MM.1S (cell line): ENCODE data around the gene IP6K1.

ENCODE experiments used
- DNase-seq: peaks from one replicate; pipeline ENCODE4 v3.0.0-alpha.2; 2015
- H2AFZ ChIP-seq: fragments of 300-600 bp; sonication (generic); 2 replicates; pipeline ENCODE4 v1.6.0; 2016; ENCODE audit warnings: antibody characterized with exemption, low read length
- H3F3A ChIP-seq: fragments of 300-600 bp; sonication (generic); 2 replicates; pipeline ENCODE4 v1.6.1; 2016; ENCODE audit warnings: mild to moderate bottlenecking, antibody characterized with exemption, low read length, moderate library complexity, mixed read lengths; ENCODE audit not compliant: insufficient read depth
- H3K27ac ChIP-seq: fragments of 300-600 bp; sonication (generic); 2 replicates; pipeline ENCODE4 v1.5.1; 2016; ENCODE audit warnings: mild to moderate bottlenecking, low read length
- H3K27me3 ChIP-seq: fragments of 300-600 bp; sonication (generic); replicated peaks from 2 replicates; pipeline ENCODE4 v1.6.0; 2016; ENCODE audit warnings: low read length; ENCODE audit not compliant: insufficient read depth
- H3K36me3 ChIP-seq: fragments of 300-600 bp; sonication (generic); replicated peaks from 2 replicates; pipeline ENCODE4 v1.6.1; 2016; ENCODE audit warnings: mild to moderate bottlenecking, low read length, mixed read lengths; ENCODE audit not compliant: insufficient read depth
- H3K4me1 ChIP-seq: fragments of 300-600 bp; sonication (generic); 2 replicates; pipeline ENCODE4 v1.6.1; 2016; ENCODE audit warnings: low read length, mixed read lengths
- H3K4me2 ChIP-seq: fragments of 300-600 bp; sonication (generic); 2 replicates; pipeline ENCODE4 v1.6.0; 2016; ENCODE audit warnings: low read depth, low read length
- H3K4me3 ChIP-seq: fragments of 300-600 bp; sonication (generic); 2 replicates; pipeline ENCODE4 v1.5.1; 2016; ENCODE audit warnings: low read length, mixed read lengths
- H3K79me2 ChIP-seq: fragments of 300-600 bp; sonication (generic); 2 replicates; pipeline ENCODE4 v1.6.1; 2016; ENCODE audit warnings: mixed run types, low read length, mixed read lengths
- H3K9ac ChIP-seq: fragments of 300-600 bp; sonication (generic); 2 replicates; pipeline ENCODE4 v1.6.1; 2016; ENCODE audit warnings: low read length, mixed read lengths
- H3K9me2 ChIP-seq: fragments of 300-600 bp; sonication (generic); replicated peaks from 2 replicates; pipeline ENCODE4 v1.6.1; 2016; ENCODE audit warnings: mild to moderate bottlenecking, low read length, mixed read lengths; ENCODE audit not compliant: insufficient read depth
- H3K9me3 ChIP-seq: fragments of 300-600 bp; sonication (generic); replicated peaks from 2 replicates; pipeline ENCODE4 v1.6.1; 2016; ENCODE audit warnings: mild to moderate bottlenecking, low read length, mixed read lengths; ENCODE audit not compliant: insufficient read depth
- H4K20me1 ChIP-seq: fragments of 300-600 bp; sonication (generic); 2 replicates; pipeline ENCODE4 v1.6.1; 2016; ENCODE audit warnings: mild to moderate bottlenecking, low read length, moderate library complexity, mixed read lengths; ENCODE audit not compliant: insufficient read depth
- CTCF ChIP-seq: fragments of 300-600 bp; sonication (generic); IDR thresholded peaks from 2 replicates; pipeline ENCODE4 v1.5.1; 2016; ENCODE audit warnings: antibody characterized with exemption, low read length, mixed read lengths
- EZH2 ChIP-seq: fragments of 300-600 bp; sonication (generic); optimal IDR thresholded peaks from 2 replicates; pipeline ENCODE3; 2017; ENCODE audit warnings: low read depth, mild to moderate bottlenecking, antibody characterized with exemption, low read length, mixed read lengths
- EZH2phosphoT487 ChIP-seq: fragments of 300-600 bp; sonication (generic); IDR thresholded peaks from 2 replicates; pipeline ENCODE4 v1.6.1; 2018; ENCODE audit warnings: antibody characterized with exemption, low read length

IP6K1 gene

GRCh38 chr3:49813497-49814174 lies 27.3 kb upstream of the IP6K1 start, which contains the start of gene UBA7:
TSS of gene UBA7 (minus strand) at chr3:49813953. CDS start at chr3:49813787, 166 bp downstream.
- H3K27ac ChIP-seq, result no peak within 1 kb of the TSS
- peak within 1 kb of the TSS; percentile 33; the same call in 1 of the 2 replicates for H3K9ac ChIP-seq
- peak; percentile 15 for DNase-seq

GRCh38 chr3:49812916-49813496 lies 26.7 kb upstream of the IP6K1 start:
- H3K79me2 ChIP-seq, result no peaks in the 10 kb centered on the region
- no peaks in the 10 kb centered on the region for H3K9me2 ChIP-seq
- peaks cover 3% of the 10 kb centered on the region; the same call in 1 of the 2 replicates for H3K4me1 ChIP-seq
- no peaks in the 10 kb centered on the region for H3F3A ChIP-seq
- H3K27ac ChIP-seq, result no peak overlapping the region
- TF ChIP-seq CTCF (no peak), EZH2phosphoT487 (no peak), EZH2 (no peak)
- no peaks in the 10 kb centered on the region for H3K9me3 ChIP-seq
- H3K4me3 ChIP-seq, result peak overlapping the region; percentile 56; the same call in 1 of the 2 replicates
- H3K9ac ChIP-seq, result peak overlapping the region; percentile 33; the same call in 1 of the 2 replicates
- no peak for DNase-seq
- H4K20me1 ChIP-seq, result no peaks in the 10 kb centered on the region
- H3K4me2 ChIP-seq, result peak overlapping the region; percentile 79; the same call in 1 of the 2 replicates
- no peaks in the 10 kb centered on the region for H3K27me3 ChIP-seq
- peak overlapping the region; percentile 91; the same call in 1 of the 2 replicates for H2AFZ ChIP-seq
- no peaks in the 10 kb centered on the region for H3K36me3 ChIP-seq

More at GRCh38 chr3:49813497-49814174, 27.3 kb upstream of the IP6K1 start, which contains the start of gene UBA7:
- peak within 1 kb of the TSS; percentile 91 for H2AFZ ChIP-seq
- H3K36me3 ChIP-seq, result no peaks in the 10 kb centered on the region
- H3K9me2 ChIP-seq, result no peaks in the 10 kb centered on the region
- H3K27me3 ChIP-seq, result no peaks in the 10 kb centered on the region
- peak within 1 kb of the TSS; percentile 56 for H3K4me3 ChIP-seq
- TF ChIP-seq EZH2phosphoT487, result no peak
- no peak for TF ChIP-seq CTCF
- TF ChIP-seq EZH2, result no peak
- peaks cover 3% of the 10 kb centered on the region; the same call in 1 of the 2 replicates for H3K4me1 ChIP-seq
- no peaks in the 10 kb centered on the region for H3F3A ChIP-seq
- no peaks in the 10 kb centered on the region for H4K20me1 ChIP-seq
- H3K79me2 ChIP-seq, result no peaks in the 10 kb centered on the region
- H3K4me2 ChIP-seq, result peak within 1 kb of the TSS; percentile 79
- H3K9me3 ChIP-seq, result no peaks in the 10 kb centered on the region

GRCh38 chr3:49807431-49808114 lies 21.2 kb upstream of the IP6K1 start:
- H3K36me3 ChIP-seq, result no peaks in the 10 kb centered on the region
- no peaks in the 10 kb centered on the region for H3K9me2 ChIP-seq
- no peak overlapping the region for H3K9ac ChIP-seq
- no peak overlapping the region for H3K4me3 ChIP-seq
- no peak overlapping the region for H2AFZ ChIP-seq
- H4K20me1 ChIP-seq, result no peaks in the 10 kb centered on the region
- DNase-seq, result no peak
- no peaks in the 10 kb centered on the region for H3K4me1 ChIP-seq
- no peak overlapping the region for H3K4me2 ChIP-seq
- no peaks in the 10 kb centered on the region for H3K79me2 ChIP-seq
- H3K9me3 ChIP-seq, result no peaks in the 10 kb centered on the region
- H3K27me3 ChIP-seq, result no peaks in the 10 kb centered on the region; the same call in 1 of the 2 replicates
- no peaks in the 10 kb centered on the region for H3F3A ChIP-seq
- TF ChIP-seq EZH2phosphoT487 (no peak), CTCF (no peak), EZH2 (no peak)
- no peak overlapping the region for H3K27ac ChIP-seq
